ENCODE measurements around the gene AHCYL1.

- TF ChIP-seq CTCF (optimal IDR thresholded peaks at IDR 0.05 in 1 of 3, IDR thresholded peaks at IDR 0.05 in 1 of 3, conservative IDR thresholded peaks at IDR 0.05 in 1 of 3; ENCODE audit: extremely low read depth in 1 of 3, insufficient read depth in 2 of 3, low read length in 3 of 3) (peak; percentile 61 to 84 (median 75)), EZH2 (IDR thresholded peaks at IDR 0.05; ENCODE audit: low read length) (no peak)
Observed at GRCh38 chr1:109980324-109981003, 4.1 kb upstream of the AHCYL1 start.
